Stomach smooth muscle (tissue), 2 donors: ENCODE results near the gene CLEC18A.
"Not testable (repeated sequence)": the region's sequence is repeated elsewhere in the genome, so short reads cannot be mapped to it uniquely, and the experiment has no call there.

Experiments
- H3K27ac ChIP-seq: one replicate; pipeline ENCODE4 v1.7.0; 2013; ENCODE audit warnings: mild to moderate bottlenecking, low read length, inconsistent platforms
- H3K27me3 ChIP-seq, 2 donors: one replicate each; pipeline ENCODE4 v1.7.0; 2013; ENCODE audit warnings: low read length in 2 of 2; ENCODE audit not compliant: insufficient read depth in 2 of 2, control insufficient read depth in 1 of 2
- H3K36me3 ChIP-seq, 2 donors: one replicate each; pipeline ENCODE4 v1.7.0; 2013; ENCODE audit warnings: low read length in 2 of 2; ENCODE audit not compliant: control insufficient read depth in 2 of 2, insufficient read depth in 2 of 2
- H3K4me1 ChIP-seq: one replicate; pipeline ENCODE4 v1.7.0; 2013; ENCODE audit warnings: low read length; ENCODE audit not compliant: control insufficient read depth, insufficient read depth
- H3K4me3 ChIP-seq, 2 donors: one replicate each; pipeline ENCODE4 v1.7.0; 2013; ENCODE audit warnings: low read length in 2 of 2
- H3K9ac ChIP-seq, 2 donors: one replicate each; pipeline ENCODE4 v1.7.0; 2013; ENCODE audit warnings: low read length in 2 of 2, mild to moderate bottlenecking in 1 of 2
- H3K9me3 ChIP-seq, 2 donors: one replicate each; pipeline ENCODE4 v1.7.0; 2013; ENCODE audit warnings: low read length in 2 of 2; ENCODE audit not compliant: control insufficient read depth in 2 of 2
- donor health status: healthy.
- donor health status: Pancreatic carcinoma.

The CLEC18A gene

GRCh38 chr16:69952116-69952515, 982 bp downstream of the CLEC18A start:
- not testable (repeated sequence) for H3K9ac ChIP-seq, H3K36me3 ChIP-seq, H3K27me3 ChIP-seq, H3K4me1 ChIP-seq, H3K27ac ChIP-seq, H3K4me3 ChIP-seq, H3K9me3 ChIP-seq

DNA sequence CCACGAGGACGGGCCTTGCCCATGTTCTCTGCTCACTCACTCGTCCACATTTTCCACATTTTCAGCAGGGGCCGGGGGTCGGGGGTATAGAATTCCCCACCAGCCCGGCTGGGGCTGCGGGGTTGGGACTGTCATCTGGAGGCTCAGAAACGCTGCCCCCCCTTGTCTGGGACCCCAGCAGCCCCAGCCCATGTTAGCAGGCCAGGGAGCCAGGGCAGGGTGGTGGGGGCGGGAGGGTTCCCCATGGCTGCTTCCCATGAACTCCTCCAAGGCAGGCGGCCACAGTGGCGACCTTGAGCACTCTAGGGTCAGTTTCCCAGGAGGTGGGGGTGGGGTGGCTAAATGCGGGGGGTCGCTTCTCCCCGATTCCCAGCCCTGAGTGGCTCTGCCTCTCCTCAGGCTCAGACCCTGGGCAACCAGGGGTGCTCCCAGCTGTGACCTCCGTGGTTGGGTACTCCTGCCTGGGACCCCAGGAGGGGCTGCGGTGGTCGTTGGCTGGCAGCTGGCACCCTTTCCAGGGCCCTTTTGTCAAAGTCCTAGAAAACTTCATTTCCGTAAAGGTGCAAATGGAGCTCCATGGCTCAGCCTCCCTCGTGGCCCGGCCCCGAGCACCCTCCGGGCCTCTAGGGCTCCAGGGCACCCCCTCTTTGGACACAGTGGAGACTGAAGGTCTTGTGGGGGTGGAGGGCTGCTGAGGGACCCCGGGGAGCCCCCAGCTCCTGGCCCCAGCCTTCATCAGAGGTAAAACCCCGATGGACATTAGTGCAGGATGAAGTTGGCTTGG, 1.6 kb downstream of the CLEC18A start:
- not testable (repeated sequence) for H3K27ac ChIP-seq, H3K4me1 ChIP-seq, H3K27me3 ChIP-seq, H3K4me3 ChIP-seq, H3K36me3 ChIP-seq, H3K9ac ChIP-seq, H3K9me3 ChIP-seq

- not testable (repeated sequence) for H3K4me1 ChIP-seq, H3K27ac ChIP-seq, H3K27me3 ChIP-seq, H3K36me3 ChIP-seq, H3K4me3 ChIP-seq, H3K9ac ChIP-seq, H3K9me3 ChIP-seq
Observed at GRCh38 chr16:69954241-69954640, 3.1 kb downstream of the CLEC18A start.

GRCh38 chr16:69963312-69963711, 12.2 kb downstream of the CLEC18A start:
- H3K36me3 ChIP-seq, H3K27ac ChIP-seq, H3K9ac ChIP-seq, H3K27me3 ChIP-seq, H3K4me3 ChIP-seq, H3K4me1 ChIP-seq, H3K9me3 ChIP-seq: not testable (repeated sequence)

- H3K9ac ChIP-seq, H3K36me3 ChIP-seq, H3K27ac ChIP-seq, H3K27me3 ChIP-seq, H3K9me3 ChIP-seq, H3K4me1 ChIP-seq: not testable (repeated sequence)
- H3K4me3 ChIP-seq, result peak overlapping the region in 1 of 2 donors; percentile 35
Observed at GRCh38 chr16:69964960-69965660, 14.0 kb downstream of the CLEC18A start.

DNA sequence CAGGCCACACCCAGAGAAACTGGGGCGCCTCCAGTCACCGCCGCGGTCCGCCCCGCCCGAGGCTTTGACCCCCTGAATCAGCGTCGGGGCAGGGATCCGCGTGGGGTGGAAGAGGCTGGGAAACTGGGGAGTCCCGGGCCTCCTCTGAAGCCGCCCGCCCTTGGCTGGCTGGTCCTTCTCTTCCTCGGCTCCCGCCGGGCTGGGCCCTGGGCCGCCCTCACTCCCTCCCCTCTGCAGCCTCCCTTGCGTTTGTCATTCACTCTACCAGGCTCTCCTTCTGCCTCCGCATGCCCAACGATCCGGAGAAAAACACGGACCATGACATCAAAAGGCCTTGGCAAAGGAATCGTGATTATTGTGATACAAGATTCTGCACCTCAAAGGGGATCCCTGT, 14.5 kb downstream of the CLEC18A start:
- H3K4me1 ChIP-seq, H3K9me3 ChIP-seq, H3K4me3 ChIP-seq, H3K27ac ChIP-seq, H3K9ac ChIP-seq, H3K36me3 ChIP-seq, H3K27me3 ChIP-seq: not testable (repeated sequence)

GRCh38 chr16:69967688-69968087, 16.6 kb downstream of the CLEC18A start:
- H3K27me3 ChIP-seq, H3K4me1 ChIP-seq, H3K4me3 ChIP-seq, H3K9ac ChIP-seq, H3K9me3 ChIP-seq, H3K36me3 ChIP-seq, H3K27ac ChIP-seq: not testable (repeated sequence)

GRCh38 chr16:69968125-69968524, 17.0 kb downstream of the CLEC18A start:
- not testable (repeated sequence) for H3K9ac ChIP-seq, H3K36me3 ChIP-seq, H3K27me3 ChIP-seq, H3K9me3 ChIP-seq, H3K4me3 ChIP-seq, H3K4me1 ChIP-seq, H3K27ac ChIP-seq

GRCh38 chr16:69969657-69970056, 18.5 kb downstream of the CLEC18A start:
- not testable (repeated sequence) for H3K9me3 ChIP-seq, H3K4me3 ChIP-seq, H3K27ac ChIP-seq, H3K9ac ChIP-seq, H3K4me1 ChIP-seq, H3K27me3 ChIP-seq, H3K36me3 ChIP-seq

DNA sequence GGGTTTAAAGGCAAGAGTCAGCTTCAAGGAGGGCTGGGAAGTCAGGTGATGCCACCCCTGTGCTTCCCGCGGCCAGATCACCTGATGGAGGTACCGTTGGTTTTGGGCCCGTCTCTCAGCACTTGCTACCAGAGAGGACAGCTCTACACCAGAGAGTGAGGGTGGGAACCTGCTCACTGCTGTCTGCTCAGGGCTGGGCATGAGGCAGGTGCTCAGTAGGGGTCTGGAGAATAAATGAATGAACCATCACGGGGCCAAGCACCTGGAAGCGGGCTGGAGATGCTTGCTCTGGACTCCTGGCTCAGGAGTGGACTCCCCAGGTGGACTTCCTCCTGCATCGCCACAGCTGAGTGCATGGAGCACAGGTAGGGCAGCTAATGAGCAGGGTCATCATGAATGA, 21.0 kb downstream of the CLEC18A start:
- H3K4me1 ChIP-seq, H3K9ac ChIP-seq, H3K9me3 ChIP-seq, H3K27ac ChIP-seq, H3K36me3 ChIP-seq, H3K4me3 ChIP-seq, H3K27me3 ChIP-seq: not testable (repeated sequence)

DNA sequence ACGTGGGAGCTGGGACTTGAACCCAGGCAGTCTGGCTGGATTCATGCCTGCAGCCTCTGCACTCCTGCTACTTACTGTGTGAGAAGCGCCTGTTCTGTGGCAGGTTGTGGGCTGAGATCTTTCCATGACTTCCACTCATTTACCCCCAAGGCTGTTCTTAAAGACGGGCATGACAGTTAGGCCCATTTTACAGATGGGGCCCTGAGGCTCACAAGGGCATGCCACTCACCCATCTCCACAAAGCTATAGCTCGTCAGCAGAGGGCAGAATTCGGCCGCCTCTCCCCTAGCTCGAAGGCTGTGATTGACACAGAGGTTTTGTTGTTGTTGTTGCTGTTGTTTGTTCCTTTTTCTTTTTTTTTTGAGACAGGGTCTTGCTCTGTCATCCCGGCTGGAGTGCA, 21.8 kb downstream of the CLEC18A start:
- H3K27me3 ChIP-seq, H3K27ac ChIP-seq, H3K9me3 ChIP-seq, H3K4me1 ChIP-seq, H3K9ac ChIP-seq, H3K4me3 ChIP-seq, H3K36me3 ChIP-seq: not testable (repeated sequence)
